Ovary (tissue), 9 donors: ENCODE measurements around the gene TMEM63B. TPM values are rescaled to one million over a fixed set of nuclear protein-coding genes. Genes with fewer than 3 reads are reported as not detected.
"Not testable (repeated sequence)": the region's sequence is repeated elsewhere in the genome, so short reads cannot be mapped to it uniquely, and the experiment has no call there.

Source experiments
- DNase-seq, 5 donors: peaks; one replicate each; pipeline ENCODE4 v3.0.0-alpha.2; 2019 to 2020
- H3K27ac ChIP-seq, 2 donors: fragments of 200-600 bp; one replicate each; pipeline versions ENCODE4 v1.5.1 to v1.8.0; 2019 to 2022
- H3K27me3 ChIP-seq: fragments of 200-600 bp; one replicate; pipeline ENCODE4 v1.8.0; 2022
- H3K36me3 ChIP-seq: fragments of 200-600 bp; sonication (generic); one replicate; pipeline ENCODE4 v1.5.1; 2019
- H3K4me1 ChIP-seq: one replicate; pipeline ENCODE4 v1.8.1; 2013; ENCODE audit warnings: mild to moderate bottlenecking, moderate library complexity; ENCODE audit not compliant: insufficient read depth
- H3K4me3 ChIP-seq: fragments of 200-600 bp; sonication (generic); one replicate; pipeline ENCODE4 v1.5.1; 2017
- H3K9me3 ChIP-seq, 2 donors: fragments of 200-600 bp in 1 of 2; sonication (generic) in 1 of 2; one replicate each; pipeline versions ENCODE4 v1.5.1 to v1.8.1; 2013 to 2019; ENCODE audit warnings: mild to moderate bottlenecking in 1 of 2, moderate library complexity in 1 of 2
- EP300 ChIP-seq: sonication (generic); formaldehyde crosslinking; IDR thresholded peaks from one replicate; pipeline ENCODE4 v1.6.1; 2017; ENCODE audit warnings: antibody characterized with exemption
- POLR2A ChIP-seq: fragments of 450-650 bp; IDR thresholded peaks from one replicate; pipeline ENCODE4 v1.6.1; 2017; ENCODE audit warnings: antibody characterized with exemption, mild to moderate bottlenecking, moderate library complexity
- WGBS, 3 donors: extraction: QIAGEN DNeasy Blood & Tissue Kit in 1 of 3; methylation state at CpG; one replicate each; pipeline versions ENCODE4 v1.1.5 to v1.1.7; 2013 to 2017; 5-methylcytosine and 5-hydroxymethylcytosine counted together
- intact Hi-C, 4 donors: fragments of 100-400 bp; cut with DNase I; formaldehyde crosslinking; loops; one replicate each; pipeline versions ENCODE4 v1.11.0 to v1.15.1; 2022 to 2023
- polyA plus RNA-seq, 2 donors: library from polyadenylated mRNA; stranded (reverse); fragments of 200-250 nt in 1 of 2; fragments of 350-450 nt in 1 of 2; fragmentation: Illumina TruSeq in 1 of 2; extraction: RNeasy Lipid Tissue Mini Kit (QIAGEN cat#74804) in 1 of 2; gene quantifications; one replicate each; pipeline ENCODE4 v1.2.3, GENCODE V29; 2013 to 2014
- total RNA-seq, 7 donors: library from RNA; depleted of rRNA in 2 of 7; stranded (reverse); fragments of >200 nt in 2 of 7; fragmentation: NEBNext Ultra II Directional in 3 of 7; extraction: Animal tissue kit (Norgen Biotek cat#: 25700) in 3 of 7; gene quantifications; one replicate each; pipeline versions ENCODE4 v1.1.0 to v1.2.4, GENCODE V29; 2016 to 2023
- TF ChIP-seq, protein P1 (sequence below), 3 donors: fragments of 450-650 bp in 2 of 3; fragments of 200-600 bp in 1 of 3; IDR thresholded peaks; one replicate each; pipeline versions ENCODE4 v1.5.1 to v1.8.0; 2016 to 2022; ENCODE audit warnings: antibody characterized with exemption in 3 of 3, mild to moderate bottlenecking in 1 of 3
- donor health status: DM: no; HTN: no; CAD: no; lungs with moderate emphysema.
- donor health status: DM: no; HTN: no; CAD: no.
- donor health status: Bipolar disorder and iron deficiency.
- donor health status: DM: yes; HTN: yes; CAD: no.
- donor health status: DM: no; HTN: no; CAD: no.
- donor health status: DM: yes; HTN: yes; CAD: no.

The TMEM63B gene
- total and polyA plus RNA-seq, 9 donors: 7.5 to 25.7 (median 16.5) TPM

DNA sequence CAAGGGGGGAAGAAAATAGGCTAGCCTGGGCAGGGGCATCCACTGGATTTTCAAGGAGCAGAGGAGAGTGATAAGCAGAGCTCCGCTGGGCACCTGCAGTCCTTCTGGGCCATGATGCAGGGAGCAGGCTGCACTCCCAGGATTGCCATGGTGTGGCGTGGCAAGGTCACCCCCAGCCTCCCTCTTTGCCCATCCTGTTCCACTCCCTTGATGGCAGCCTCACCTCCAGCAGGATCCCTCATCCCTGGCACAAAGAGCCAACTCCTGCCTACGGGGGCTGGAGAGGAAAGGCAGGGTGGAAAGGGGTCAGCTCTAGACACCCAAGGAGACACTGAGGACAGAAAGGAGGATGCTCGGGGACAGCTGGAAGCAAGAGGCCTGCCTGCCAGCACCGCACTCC lies 67.0 kb downstream of the TMEM63B start:
- Histone ChIP-seq H3K27ac (no peak overlapping the region), H3K4me1 (no peaks in the 10 kb centered on the region), H3K27me3 (no peaks in the 10 kb centered on the region), H3K9me3 (no peaks in the 10 kb centered on the region), H3K4me3 (no peak overlapping the region), H3K36me3 (no peaks in the 10 kb centered on the region)
- TF ChIP-seq POLR2A (no peak), EP300 (no peak)
- TF ChIP-seq, protein P1, sequence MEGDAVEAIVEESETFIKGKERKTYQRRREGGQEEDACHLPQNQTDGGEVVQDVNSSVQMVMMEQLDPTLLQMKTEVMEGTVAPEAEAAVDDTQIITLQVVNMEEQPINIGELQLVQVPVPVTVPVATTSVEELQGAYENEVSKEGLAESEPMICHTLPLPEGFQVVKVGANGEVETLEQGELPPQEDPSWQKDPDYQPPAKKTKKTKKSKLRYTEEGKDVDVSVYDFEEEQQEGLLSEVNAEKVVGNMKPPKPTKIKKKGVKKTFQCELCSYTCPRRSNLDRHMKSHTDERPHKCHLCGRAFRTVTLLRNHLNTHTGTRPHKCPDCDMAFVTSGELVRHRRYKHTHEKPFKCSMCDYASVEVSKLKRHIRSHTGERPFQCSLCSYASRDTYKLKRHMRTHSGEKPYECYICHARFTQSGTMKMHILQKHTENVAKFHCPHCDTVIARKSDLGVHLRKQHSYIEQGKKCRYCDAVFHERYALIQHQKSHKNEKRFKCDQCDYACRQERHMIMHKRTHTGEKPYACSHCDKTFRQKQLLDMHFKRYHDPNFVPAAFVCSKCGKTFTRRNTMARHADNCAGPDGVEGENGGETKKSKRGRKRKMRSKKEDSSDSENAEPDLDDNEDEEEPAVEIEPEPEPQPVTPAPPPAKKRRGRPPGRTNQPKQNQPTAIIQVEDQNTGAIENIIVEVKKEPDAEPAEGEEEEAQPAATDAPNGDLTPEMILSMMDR (IDR thresholded peaks at IDR 0.05): no peak
- intact Hi-C loops: no loop called here
- 83 to 88% (median 83%) methylated on average over 5 of the region's 5 CpGs for WGBS, 3 donors
- DNase-seq: no peak

DNA sequence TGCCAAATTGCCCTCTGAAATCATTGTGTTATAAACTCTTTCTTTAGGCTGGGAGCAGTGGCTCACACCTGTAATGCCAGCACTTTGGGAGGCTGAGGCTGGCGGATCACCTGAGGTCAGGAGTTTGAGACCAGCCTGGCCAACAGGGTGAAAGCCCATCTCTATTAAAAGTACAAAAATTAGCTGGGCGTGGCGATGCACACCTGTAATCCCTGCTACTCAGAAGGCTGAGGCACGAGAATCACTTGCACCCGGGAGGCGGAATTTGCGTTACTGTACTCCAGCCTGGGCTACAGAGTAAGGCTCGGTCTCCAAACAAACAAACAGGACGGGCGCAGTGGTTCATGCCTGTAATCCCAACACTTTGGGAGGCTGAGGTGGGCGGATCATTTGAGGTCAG lies 69.0 kb downstream of the TMEM63B start:
- DNase-seq, H3K4me1 ChIP-seq, intact Hi-C loops, H3K36me3 ChIP-seq, H3K4me3 ChIP-seq, H3K27me3 ChIP-seq, H3K27ac ChIP-seq, H3K9me3 ChIP-seq: not testable (repeated sequence)
- WGBS, 3 donors: 87 to 88% (median 88%) methylated on average over 11 of the region's 11 CpGs

DNA sequence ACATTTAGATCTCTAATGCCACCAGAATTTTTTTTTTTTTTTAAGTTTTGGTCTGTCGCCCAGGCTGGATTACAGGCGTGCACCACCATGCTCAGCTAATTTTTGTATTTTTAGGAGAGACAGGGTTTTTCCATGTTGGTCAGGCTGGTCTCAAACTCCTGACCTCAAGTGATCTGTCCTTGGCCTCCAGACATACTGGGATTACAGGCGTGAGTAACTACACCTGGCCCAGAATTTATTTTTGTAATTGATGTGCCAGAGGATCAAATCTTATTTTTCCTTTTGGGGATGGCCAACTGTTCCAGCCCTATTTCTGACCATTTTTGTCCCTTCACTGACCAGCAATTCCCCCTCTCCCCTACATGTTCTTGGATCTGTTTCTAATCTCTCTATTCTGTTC lies 71.3 kb downstream of the TMEM63B start:
- no peaks in the 10 kb centered on the region for H3K27me3 ChIP-seq
- H3K27ac ChIP-seq: no peak overlapping the region
- no peak overlapping the region for H3K4me3 ChIP-seq
- intact Hi-C loops: no loop called here
- WGBS, 3 donors: 59 to 66% (median 64%) methylated on average over 3 of the region's 3 CpGs
- H3K9me3 ChIP-seq: no peaks in the 10 kb centered on the region
- no peak for DNase-seq
- H3K36me3 ChIP-seq: no peaks in the 10 kb centered on the region
- TF ChIP-seq, protein P1 (IDR thresholded peaks at IDR 0.05): no peak
- TF ChIP-seq EP300: no peak
- TF ChIP-seq POLR2A: no peak
- peaks cover 2% of the 10 kb centered on the region for H3K4me1 ChIP-seq

DNA sequence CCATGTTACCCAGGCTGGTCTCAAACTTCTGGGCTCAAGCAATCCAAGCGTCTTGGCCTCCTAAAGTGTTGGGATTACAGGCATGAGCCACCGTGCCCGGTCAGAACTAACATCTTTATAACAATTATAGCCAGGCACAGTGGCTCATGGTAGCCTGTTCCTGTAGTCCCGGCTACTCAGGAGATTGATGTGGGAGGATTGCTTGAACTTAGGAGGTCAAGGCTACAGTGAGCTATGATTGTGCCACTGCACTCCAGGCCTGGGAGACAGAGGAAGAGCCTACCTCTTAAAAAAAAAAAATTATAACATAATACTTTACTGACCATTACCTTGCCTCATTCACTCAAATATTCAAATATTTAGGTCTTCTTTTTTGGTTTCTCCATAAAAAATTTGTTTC lies 72.5 kb downstream of the TMEM63B start:
- DNase-seq: no peak
- intact Hi-C loops: no loop called here
- H3K4me3 ChIP-seq: no peak overlapping the region
- no peak overlapping the region for H3K27ac ChIP-seq
- 59 to 66% (median 64%) methylated on average over 4 of the region's 4 CpGs for WGBS, 3 donors
- TF ChIP-seq EP300: no peak
- TF ChIP-seq POLR2A: no peak
- H3K9me3 ChIP-seq: no peaks in the 10 kb centered on the region
- H3K4me1 ChIP-seq: peaks cover 2% of the 10 kb centered on the region
- no peaks in the 10 kb centered on the region for H3K36me3 ChIP-seq
- H3K27me3 ChIP-seq: no peaks in the 10 kb centered on the region

DNA sequence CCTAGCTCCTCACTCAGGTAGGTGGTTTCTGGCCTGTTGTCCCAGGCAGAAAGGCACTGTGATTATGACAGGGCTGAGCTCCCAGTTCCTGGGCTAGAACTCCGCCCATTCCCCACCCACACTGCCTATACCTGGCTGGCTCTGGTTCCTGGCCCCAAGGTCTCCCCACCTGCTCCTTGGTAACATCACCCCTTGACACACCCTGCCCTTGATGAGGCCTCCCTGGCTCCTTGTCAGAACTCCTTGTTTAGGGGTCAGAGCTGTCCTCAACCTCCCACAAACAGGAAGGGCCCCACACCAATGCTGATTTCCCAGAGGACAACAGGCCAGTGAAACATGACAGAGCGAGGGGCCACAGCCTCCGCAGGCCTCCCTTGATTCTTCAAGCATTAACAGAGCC lies 73.8 kb downstream of the TMEM63B start:
- Histone ChIP-seq H3K27me3 (no peaks in the 10 kb centered on the region), H3K9me3 (no peaks in the 10 kb centered on the region), H3K4me1 (peaks cover 2% of the 10 kb centered on the region), H3K4me3 (no peak overlapping the region), H3K36me3 (no peaks in the 10 kb centered on the region), H3K27ac (no peak overlapping the region)
- intact Hi-C loops: no loop called here
- DNase-seq: no peak
- whole genome bisulfite sequencing, 3 donors: 95 to 98% (median 95%) methylated on average over 3 of the region's 3 CpGs
- TF ChIP-seq, protein P1 (IDR thresholded peaks at IDR 0.05): no peak
- no peak for TF ChIP-seq EP300
- TF ChIP-seq POLR2A: no peak
